HG02798 (cell line): ENCODE results near the gene FAM76B.
A peak's percentile ranks its signal among the peaks of the same experiment; 100 is the strongest.
"Not testable (repeated sequence)": the region's sequence is repeated elsewhere in the genome, so short reads cannot be mapped to it uniquely, and the experiment has no call there.

Experiments used
- ATAC-seq: cut with Tn5 transposase; IDR thresholded peaks from one replicate; pipeline ENCODE4 v1.9.1; 2021; ENCODE audit warnings: mild to moderate bottlenecking; ENCODE audit not compliant: unreplicated experiment, poor library complexity

Gene FAM76B

GRCh38 chr11:95789506-95790122 lies at the start of gene FAM76B:
TSS of gene FAM76B (minus strand) at chr11:95789782. CDS start at chr11:95789478, 304 bp downstream.
- ATAC-seq = peak; percentile 77

DNA sequence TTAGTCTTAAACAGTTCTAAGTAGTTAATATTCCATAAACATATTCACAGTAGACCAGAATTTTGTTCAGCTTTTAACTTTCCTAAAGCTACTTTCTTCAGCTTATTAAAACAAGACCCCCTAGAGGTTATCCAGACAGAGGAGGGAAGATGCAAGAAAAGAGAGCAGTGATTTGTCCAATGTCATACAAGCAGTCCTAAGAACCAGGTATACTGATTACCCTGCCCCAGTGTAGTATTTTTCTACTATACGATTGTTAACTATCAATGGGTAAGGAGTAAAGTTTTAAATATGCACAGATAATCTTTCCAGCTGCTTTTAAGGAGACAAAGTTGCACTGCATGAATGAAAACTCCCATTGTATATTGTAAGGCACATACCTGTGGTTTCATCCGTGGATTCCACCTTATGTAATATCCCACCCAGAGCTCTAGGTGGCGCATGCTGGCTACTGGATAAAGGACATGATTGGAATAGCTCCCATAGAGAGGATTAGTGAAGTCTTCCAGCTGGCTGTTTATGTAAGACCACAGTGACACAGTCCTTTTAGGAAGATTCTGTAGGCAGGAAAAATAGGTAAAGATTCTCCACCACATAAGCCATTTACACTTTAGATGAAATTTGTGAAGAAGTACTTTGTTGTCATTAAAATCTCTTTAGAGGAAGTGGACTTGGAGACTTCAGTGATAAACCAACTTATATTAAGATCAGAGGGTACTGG lies 46.3 kb upstream of the FAM76B start:
- peak; percentile 85 for ATAC-seq

- ATAC-seq = no peak
Observed at GRCh38 chr11:95835351-95835750, 45.8 kb upstream of the FAM76B start.

DNA sequence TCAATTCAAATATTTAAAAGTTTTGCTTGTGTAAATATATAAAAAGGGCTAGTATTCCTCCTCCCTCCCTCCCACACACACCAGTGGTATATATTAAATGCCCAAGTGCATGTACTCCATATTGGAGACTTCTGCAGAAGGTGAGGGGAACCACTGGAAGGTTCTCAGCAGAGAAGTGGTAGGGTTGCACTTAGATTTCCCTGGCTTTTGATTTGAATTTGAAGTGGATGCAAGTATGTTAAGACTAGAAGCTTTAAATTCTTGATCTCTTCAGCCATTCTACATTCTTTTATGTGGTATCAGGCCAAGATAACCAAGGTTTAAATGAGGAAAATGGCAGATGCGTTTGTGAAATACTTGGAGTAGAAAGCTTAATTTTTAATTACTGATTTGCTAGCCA lies 43.8 kb upstream of the FAM76B start:
- ATAC-seq = no peak

DNA sequence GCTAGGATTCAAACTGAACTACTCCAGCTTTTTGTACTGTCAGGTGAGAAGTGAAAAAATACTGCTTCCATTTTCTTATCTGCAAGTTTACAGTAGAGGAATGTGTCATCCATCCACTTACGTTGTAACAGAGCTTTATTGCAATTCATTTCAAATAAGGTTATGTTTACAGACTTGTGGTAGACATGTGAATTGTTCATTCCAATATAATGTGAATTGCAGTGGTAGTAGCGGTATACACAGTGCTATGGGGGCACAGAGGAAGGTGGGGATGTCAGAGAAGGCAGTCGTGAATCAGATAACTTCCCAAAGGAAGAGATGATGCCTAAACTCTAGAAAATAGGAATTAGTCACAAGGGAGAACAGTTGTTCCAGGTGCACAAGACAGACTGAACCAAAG lies 43.2 kb upstream of the FAM76B start:
- no peak for ATAC-seq

- no peak for ATAC-seq
Observed at GRCh38 chr11:95831198-95831883, 41.8 kb upstream of the FAM76B start.

- no peak for ATAC-seq
Observed at GRCh38 chr11:95829580-95830259, 40.1 kb upstream of the FAM76B start.

DNA sequence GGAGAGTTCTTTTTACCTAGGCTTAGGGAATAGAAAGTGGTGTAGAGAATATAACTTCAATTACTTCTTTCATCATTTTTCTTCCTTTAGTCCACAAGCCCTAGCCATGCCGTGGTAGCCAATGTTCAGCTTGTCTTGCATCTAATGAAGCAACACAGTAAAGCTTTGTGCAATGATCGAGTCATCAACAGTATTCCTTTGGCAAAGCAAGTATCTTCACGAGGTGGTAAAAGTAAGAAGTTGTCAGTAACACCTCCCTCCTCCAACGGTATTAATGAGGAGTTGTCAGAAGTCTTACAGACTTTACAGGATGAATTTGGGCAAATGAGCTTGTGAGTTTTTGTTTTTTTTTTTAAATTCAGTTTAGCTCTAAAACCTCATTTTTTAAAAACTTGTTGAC lies 38.1 kb upstream of the FAM76B start:
- no peak for ATAC-seq

GRCh38 chr11:95821640-95822039 lies 32.1 kb upstream of the FAM76B start:
- no peak for ATAC-seq

DNA sequence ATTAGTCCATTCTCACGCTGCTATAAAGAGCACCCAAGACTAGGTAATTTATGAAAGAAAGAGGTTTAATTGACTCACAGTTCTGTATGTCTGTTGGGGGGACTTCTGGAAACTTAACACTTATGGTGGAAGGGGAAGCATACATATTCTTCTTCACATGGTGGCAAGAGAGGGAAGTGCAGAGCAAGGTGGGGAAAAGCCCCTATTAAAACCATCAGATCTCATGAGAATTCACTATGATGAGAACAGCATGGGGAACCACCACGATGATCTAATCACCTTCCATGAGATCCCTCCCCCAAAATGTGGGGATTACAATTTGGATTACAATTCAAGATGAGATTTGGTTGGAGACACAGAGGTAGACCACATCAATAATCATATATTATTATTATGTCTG lies 26.5 kb upstream of the FAM76B start:
- ATAC-seq = no peak

DNA sequence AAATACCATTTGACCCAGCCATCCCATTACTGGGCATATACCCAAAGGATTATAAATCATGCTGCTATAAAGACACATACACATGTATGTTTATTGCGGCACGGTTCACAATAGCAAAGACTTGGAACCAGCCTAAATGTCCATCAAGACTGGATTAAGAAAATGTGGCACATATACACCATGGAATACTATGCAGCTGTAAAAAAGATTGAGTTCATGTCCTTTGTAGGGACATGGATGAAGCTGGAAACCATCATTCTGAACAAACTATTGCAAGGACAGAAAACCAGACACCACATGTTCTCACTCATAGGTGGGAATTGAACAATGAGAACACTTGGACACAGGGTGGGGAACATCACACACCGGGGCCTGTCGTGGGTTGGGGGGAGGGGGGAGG lies 21.5 kb upstream of the FAM76B start:
- ATAC-seq = not testable (repeated sequence)

- ATAC-seq = not testable (repeated sequence)
Observed at GRCh38 chr11:95806464-95806863, 16.9 kb upstream of the FAM76B start.

GRCh38 chr11:95805869-95806268 lies 16.3 kb upstream of the FAM76B start:
- no peak for ATAC-seq

DNA sequence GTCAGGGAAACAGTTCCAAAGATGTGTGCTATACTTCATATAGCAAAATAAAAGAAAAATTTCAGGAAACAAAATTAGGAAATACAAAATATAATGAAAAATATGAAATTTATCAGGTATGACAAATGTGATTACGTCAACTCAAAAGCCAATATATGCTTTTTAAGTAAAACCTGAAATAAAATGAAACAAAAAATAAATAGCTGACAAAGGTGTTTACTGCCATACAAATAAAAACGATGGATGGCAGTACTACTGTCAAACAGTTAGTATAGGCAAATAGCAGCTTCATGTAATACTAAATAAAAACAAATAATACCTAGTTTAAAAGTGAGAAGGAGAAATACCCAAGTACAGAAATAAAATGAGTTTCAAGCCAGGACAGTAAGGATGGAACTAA lies 14.4 kb upstream of the FAM76B start:
- no peak for ATAC-seq

DNA sequence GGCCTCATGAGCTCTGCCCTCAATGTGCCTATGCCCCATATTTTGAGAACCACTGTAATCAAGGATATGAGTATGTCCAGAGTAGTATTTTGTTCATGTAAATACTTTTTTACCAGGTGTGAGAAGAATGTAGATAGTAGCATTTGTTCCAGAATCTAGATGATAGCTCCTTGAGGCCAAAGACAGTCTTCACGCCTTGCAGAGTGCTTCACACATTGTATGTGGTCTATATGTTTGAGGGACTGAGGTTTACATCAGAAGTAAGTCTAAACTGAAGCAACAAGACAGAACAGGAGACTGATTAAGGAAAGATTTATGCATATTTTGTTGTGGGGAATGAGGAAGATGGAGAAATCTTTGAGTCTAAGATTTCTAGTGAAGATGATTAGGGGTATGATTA lies 13.2 kb upstream of the FAM76B start:
- ATAC-seq = no peak

DNA sequence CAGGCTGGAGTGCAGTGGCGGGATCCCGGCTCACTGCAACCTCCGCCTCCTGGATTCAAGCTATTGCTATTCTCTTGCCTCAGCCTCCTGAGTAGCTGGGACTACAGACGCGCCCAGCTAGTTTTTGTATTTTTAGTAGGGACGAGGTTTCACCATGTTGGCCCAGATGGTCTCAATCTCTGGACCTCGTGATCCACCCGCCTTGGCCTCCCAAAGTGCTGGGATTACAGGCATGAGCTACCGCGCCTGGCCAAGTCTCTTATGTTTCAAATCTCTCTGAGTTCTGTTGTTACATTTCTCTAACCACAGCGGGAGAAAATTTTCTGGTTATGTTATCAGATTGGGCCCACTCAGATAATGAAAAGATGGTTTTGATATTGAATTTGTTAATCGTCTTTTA lies 10.9 kb upstream of the FAM76B start:
- no peak for ATAC-seq

GRCh38 chr11:95799546-95799945 lies 10.0 kb upstream of the FAM76B start:
- ATAC-seq = no peak

DNA sequence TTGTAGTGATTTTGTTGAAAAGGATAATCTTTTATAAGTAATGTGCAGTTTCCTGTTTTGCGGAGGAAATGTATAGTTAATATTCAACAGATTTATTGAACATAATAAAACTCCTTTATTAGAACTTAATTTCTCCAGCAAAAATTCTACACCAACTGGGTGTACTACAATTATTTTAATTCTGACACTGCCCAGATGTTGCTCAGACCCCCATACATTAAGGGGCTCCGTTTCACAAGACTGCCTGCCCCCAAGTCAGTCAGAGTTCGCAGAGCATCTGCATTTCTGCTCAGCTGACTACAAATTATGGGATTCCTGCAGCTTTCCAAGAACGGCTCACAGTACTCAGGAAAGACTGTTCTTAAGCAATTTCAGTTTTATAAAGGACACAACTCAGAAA lies 6.9 kb upstream of the FAM76B start:
- ATAC-seq = no peak

DNA sequence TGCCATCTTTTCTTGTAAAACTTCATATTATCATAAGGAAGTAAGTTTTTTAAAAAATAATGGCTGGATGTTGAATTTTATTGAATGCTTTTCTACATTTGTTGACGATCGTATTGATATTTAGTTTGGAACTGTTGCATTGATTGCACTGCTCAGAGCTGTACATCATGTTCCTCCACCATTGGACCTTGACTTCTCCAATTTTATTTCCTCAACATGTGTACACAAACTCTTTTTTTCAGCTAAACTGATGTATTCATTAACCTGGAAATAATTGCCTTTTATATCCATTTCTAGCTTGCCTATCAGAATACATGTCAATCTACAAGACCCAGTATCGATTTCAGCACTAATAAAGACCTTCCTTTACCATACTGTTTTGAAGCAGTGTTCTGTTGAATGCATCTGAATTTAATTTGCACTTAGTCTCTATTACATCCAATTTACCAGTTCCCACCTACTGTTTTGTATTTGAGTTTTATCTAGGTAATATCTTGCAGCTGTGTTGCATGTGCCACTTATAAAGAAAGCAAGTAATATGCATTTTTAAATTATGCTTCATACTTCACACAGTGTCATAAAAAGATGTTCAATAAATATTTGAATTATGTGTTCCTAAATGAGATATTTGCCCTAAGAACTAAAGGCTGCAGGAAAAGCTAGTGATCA lies 6.2 kb upstream of the FAM76B start:
- no peak for ATAC-seq

DNA sequence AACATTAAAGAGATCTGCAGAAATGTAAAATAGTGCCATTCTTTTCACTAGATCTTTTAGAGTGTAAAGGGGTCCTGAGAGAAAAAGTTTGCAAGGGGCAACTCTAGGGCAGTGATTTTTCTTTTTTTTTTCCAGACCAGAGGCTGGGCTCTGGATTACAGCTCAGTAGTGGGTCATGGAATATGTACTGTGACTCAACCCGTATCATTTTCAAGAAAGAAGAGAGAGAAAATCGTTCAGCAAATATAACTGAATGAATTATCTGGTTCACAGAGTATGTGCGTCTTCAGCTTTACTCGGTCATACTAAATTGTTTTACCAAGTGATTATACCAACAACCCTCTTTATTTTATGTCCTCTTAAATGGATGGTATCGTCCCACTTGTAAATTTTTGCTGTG lies 4.5 kb upstream of the FAM76B start:
- no peak for ATAC-seq

- ATAC-seq = no peak
Observed at GRCh38 chr11:95793116-95793515, 3.5 kb upstream of the FAM76B start.
